GM19238 (cell line): ENCODE results near the gene POLN.
"Not testable (repeated sequence)": the region's sequence is repeated elsewhere in the genome, so short reads cannot be mapped to it uniquely, and the experiment has no call there.

Experiments
- DNase-seq: peaks from one replicate; pipeline ENCODE4 v3.0.0; 2011; ENCODE audit warnings: low spot score; ENCODE audit not compliant: insufficient read length

The POLN gene

DNA sequence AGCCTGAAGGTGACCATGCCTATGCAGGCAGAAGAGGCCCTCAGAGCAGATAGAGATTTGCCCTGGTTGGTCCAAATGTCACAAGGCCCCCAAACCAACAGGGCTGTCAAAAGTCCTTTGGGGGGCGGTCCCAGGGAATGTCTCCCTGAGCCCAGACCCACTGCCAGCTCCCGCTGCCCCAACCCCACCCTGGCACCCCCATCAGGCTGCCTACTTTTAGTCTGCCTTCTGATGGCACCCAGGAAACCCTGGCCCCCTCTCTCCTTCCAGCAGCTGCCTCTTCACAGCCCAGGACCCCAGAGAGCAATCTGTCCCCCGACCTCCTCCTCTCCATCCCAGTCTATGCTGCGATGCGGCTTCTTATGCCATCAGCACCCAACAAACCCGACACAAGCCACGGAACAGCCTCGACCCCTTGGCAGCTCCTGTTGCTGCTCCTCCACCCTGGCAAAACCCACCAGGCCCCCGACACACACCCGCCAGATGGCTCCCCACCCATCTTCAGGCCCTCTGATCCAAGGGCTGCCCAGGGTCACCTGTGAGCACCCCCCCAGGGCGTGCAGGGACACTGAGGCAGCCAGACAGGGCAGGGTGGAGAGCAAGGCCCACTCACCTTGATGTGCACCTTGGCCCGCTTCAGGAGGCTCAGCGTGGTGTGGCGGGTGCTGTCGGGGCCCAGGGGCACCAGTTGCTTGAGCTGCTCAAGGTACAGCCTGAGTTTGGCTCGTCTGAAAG lies 10.0 kb upstream of the POLN start:
- DNase-seq, result peak; percentile 0

DNA sequence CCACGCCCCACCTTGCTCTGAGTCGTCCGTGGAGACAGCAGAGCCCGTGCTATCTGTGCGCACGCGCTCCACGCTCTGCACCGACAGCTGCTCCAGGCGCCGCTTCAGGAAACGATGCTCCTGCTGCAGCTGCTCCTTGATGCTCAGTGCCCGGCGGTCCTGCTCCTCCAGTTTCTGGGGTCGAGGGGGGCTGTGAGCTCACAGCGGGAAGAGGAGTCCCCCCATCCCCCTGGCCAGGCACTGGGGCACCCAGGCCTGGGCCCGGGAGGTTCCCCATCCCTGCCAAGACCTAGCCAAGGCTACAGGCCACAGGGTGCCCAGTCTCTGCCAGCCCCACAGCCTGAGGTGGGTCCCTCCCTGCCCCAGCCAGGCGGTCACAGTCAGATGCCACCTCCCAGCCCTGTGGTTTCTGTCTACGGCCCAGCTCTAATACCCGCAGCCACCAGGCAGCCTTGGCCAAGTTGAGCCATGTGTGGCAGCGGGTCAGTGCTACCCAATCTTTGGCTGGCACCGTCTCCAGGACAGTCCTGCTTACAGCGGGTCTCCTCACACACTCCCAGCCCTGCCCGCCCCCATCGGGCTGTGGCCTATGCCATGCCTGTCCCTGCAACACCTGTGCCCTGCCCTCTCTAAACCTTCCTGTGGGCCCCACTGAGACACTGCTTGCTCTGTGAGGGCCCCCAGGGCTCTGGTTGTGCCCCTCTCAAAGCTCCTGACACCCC lies 9.3 kb upstream of the POLN start:
- peak; percentile 1 for DNase-seq

DNA sequence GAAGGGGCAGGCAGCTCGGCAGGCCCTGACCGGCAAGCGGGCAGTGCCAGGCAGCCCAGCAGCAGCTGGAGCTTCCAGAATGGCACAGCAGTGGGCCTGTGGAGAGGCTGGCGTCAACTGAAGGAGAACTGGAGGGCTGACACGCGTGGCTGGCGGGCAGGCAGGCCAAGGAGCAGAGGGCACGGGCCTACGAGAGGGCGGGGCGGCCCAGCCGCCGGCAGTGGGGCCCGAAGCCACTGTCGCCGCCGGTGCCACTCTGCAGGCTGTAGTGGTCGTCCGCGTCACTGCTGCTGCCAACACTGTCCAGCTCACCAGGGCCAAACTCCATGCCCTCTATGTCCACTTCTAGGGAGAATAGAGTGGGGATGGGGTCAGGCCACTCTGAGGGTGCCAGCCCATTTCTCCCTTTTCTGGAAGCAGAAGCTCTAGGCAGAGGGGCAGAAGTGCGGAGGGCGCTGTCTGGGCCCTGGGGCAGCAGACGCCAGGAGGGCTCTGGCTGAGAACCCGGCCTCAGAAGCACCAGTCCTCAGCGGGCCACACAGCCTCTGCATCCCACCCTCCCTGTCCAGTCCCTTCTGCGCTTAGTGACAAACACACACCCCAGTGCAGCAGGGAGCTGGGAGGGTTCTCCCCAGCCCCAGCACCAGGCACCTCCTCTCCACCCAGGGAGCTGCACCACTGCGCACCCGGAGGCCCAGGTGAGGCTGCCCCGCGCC lies 8.6 kb upstream of the POLN start:
- no peak for DNase-seq

DNA sequence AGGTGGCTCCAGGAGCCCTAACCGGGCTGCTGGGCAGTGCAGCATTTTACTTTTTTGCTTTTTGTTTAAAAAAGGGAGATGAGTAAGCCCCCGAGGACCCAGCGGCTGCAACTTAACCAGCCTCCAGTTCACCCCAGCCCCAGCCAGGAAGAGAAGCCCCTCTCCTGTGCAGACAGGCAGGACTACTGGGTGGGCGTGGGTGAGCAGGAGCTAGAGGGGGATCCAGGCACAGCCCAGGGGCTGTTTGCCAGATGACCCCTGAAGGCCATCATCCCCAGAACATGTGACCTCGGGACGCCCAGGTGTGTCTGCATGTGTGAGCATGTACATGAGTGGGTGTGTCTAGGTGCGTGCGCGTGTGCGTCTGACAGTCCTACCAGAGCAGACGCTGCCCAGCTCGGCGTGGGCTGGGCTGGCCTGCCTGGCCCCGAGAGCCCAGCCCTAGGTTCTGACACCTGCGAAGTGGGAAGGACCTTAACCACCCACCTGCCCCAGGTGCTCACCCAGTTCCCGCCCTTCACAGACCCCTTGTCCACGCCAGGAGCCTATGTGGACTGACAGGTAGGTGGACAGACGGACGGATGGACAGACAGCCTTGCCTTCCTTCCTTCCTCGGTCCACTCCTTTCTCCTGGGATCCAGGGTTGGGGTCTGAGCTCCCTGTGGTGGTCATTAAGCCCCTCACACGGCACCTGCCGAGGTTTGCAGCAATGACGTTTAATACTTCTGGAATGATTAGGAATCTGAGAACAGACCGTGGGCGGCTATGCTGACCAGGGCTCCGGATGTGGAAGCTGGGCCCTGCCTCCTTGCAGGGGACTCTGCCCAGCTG lies 7.8 kb upstream of the POLN start:
- DNase-seq, result peak; percentile 1

DNA sequence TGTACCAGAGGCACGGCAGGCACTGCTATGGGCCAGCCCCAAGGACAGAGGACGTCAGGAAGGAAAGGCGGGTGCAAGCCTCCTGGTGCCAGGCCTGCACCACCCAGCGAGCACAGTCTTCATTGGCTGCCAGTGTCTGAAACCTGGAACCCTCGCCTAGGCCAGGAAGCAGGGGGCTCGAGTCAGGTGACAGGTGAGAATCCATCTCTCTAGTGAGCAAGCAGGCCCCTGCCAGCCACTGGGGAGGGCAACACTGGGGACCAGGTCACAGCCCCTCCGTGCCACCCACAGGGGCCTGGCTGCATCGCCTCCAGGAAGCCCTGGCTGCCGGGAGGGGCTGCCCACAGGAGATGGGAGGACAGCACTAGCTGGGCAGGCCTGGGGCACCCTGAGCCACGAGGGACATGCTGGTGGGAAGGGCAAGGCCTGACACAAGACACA lies 6.9 kb upstream of the POLN start:
- peak; percentile 2 for DNase-seq

DNA sequence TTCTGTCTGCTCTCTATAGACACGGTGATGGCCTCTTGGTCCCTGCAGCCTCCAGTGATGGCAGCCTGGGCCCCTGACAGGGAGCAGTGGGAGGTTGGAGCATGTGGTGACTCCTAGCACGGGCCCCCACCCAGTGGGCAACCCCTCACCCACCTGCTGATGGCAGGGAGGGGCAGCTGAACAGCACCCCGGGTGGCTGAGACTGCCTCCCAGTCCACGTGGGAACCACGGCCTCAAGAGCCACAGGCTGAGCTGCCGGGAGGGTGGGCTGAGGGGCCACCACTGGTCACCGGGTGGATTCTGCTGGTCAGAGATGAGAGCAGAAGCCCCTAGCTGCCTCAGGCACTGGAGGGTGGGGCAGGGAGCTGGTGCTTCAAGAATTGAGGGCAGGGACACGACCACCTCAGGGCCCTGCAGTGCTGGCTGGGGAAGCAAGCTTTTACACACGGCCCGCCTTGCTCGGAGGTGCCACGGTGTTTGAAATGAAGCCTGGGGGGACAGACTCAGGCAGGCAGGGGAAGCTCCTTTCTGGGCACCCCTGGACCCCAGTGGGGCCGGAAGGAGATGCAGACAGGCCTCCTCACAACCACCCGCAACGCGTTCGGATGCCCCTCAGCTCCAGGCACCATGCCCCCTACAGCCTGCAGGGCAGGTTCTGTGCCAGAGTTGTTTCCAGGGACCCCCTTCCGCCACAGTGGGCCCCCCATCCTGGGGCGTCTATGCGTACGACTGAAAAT lies 6.3 kb upstream of the POLN start:
- no peak for DNase-seq

DNA sequence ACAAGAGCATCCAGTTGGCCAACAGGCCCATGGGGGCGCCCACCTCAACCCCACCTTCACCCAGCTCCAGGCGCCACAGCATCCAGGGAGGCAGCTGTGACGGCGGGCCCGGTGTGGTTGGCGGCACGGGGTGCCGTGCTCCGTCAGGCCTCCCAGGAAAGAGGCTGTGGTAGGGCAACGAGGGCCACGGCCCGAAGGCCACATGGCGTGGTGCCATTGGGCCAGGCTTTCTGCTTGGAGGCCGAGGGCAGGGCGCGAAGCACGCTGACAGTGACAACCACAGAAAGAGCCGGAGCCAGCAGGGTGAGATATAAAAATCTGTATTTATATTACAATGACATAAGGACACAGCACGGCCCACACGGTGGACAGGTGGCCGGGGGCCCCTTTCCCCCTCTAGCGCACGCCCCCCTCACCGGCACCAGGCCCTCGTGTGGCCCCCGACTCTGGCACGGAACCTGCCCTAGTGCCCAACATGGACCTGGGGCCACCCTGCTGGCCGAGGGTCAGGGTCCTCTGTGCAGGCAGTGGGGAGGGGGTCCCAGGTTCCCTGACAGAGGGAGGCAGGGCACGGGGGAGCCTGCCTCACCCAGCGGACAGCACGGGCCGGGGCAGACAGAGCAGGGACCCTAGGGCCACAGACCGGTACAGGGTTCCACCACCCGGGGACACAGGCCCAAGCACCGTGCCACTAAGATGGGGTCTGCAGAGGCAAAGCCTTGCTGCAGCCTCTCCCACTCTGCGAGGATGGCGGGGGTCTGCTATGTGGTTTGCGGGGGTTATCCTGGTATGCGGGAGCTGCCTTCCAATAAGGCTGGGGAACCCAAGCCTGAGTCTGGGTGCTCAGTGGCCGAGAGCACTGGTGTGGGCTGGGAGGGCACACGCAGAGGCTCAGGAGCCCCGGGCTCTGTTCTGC lies 5.5 kb upstream of the POLN start:
- peak; percentile 7 for DNase-seq

DNA sequence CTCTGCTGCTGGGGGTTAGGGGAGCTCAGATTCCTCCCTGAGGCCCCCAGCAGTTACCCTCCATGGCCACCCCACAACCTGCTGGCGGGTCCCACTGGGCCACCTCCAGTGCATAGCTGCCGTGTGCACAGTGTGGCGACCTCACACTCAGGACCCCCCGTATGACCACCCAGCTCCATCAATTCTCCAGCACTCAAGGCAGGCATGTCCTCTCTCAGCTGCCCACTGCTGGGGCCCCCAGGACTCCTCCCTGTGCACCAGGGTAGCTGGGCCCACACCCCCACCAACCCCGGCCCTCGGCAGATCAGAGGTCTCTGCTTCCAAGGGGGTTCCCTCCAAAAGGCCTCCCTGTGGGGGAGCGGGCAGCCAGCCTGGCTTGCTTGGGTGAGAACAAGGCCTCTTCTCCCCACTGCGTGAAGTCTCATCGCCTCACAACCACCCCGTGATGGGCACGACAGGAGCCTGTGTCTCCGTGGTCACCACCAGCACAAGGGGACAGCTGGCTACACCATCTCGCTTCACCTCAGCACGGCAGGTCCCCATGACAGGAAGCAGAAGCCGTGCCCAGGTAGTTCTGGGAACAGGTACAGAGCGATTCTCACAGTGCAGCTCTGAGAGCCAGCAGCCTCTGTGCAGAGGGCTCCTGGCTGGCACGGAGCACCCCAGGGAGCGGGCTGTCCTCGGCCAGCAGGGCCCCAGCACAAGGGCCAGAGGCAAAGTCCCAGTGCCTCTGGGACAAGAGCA lies 4.6 kb upstream of the POLN start:
- DNase-seq, result no peak

DNA sequence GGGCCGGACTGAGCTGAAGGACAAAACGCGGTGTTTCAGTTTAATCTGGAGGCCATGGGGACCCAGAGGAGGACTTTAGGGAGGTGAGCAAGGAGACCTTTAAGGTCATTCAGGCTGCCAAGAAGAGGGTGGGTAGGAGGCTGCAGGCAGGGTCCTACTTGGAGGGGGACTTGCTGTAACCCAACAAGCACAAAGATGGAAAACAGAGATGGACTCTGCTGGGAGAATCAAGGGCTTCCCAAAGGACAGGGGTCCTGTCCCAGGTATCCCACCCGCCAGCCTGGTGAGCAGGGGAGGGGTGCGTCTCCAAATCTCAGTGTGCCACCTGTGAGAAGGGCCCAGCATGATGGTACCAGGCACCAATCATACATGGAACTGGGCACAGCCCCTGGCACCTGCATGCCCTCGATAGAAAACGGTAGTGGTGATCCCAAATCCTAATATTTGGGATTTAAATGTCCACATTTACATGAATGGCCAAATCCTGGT lies 3.9 kb upstream of the POLN start:
- peak; percentile 1 for DNase-seq

DNA sequence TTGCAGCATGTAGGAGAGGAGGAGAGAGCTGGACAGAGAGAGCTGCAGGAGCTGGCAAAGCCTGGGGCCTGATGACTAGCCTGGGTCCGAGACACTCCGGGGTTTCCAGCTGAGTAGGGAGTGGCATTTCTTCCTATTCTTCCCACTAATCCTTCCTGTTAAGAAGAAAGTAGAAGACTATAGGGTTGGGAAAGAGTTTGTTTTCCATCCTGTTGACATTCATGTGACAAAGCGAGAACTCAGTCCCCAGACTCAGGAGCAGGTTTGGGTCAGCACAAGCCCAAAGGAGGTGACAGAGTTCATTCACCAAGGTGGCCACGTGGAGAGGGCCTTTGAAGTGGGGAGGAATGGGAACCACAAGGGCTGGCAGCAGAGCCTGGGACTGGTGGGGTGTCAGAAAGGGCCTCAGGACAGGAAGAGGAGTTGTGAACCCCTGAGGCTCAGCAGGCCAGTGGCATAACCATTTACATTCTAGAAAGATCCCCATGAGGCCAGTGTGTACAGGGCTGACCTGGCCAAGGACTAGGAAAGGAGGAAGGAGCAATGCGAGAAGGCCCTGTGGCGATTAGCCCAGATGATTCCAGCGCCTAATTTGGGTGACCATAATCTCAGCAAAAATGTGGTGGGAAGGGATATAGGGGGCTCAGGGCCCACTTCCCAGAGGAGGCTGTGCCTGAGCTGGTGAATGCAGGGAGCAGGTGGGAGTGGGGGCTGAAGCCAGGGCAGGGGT lies 3.3 kb upstream of the POLN start:
- no peak for DNase-seq

DNA sequence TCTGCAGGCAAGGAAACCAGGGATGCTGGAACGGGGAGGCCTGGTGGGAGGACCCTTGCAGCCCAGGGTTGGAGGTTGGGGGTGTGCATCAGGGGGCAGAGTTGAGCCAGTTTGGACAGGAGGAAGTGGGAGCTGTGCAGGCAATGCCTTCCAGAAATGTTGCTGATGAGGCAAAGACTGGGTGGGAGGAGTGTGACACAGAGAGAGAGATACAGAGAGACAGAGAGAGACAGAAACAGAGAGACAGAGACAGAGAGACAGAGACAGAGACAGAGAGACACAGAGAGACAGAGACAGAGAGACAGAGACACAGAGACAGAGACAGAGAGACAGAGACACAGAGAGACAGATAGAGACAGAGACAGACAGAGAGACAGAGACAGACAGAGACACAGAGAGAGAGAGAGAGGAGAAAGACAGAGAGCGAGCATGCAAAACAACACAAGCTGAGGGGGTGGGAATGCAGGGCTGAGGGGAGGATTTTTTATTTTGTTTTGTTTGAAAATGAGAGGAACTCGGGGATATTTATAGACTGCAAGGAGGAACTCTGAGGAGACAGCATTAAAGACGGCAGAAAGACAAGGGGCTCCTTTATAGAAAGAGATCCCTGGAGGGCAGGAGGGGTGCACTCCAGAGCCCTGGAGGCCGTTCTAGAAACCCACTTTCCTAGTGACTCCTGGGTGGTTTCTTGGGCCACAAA lies 1.9 kb upstream of the POLN start:
- no peak for DNase-seq

DNA sequence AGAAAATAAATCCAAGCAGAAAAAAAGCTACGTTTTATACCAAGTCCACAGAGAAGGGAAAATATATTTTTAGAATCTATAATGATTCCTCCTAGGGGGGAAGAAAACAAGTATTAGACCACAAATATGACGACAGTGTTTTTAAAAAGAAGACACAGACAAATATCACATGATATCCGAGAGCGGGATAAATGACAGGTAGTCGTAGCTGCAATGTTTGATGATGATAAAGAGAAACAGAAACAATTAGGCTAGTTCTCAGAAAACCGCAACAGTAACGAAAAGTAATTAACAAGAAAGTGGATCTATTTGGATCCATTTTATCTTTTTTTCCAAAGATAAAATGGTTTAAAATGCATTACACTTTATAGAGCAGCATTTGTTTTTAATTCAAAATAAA lies 918 bp downstream of the POLN start:
- no peak for DNase-seq

DNA sequence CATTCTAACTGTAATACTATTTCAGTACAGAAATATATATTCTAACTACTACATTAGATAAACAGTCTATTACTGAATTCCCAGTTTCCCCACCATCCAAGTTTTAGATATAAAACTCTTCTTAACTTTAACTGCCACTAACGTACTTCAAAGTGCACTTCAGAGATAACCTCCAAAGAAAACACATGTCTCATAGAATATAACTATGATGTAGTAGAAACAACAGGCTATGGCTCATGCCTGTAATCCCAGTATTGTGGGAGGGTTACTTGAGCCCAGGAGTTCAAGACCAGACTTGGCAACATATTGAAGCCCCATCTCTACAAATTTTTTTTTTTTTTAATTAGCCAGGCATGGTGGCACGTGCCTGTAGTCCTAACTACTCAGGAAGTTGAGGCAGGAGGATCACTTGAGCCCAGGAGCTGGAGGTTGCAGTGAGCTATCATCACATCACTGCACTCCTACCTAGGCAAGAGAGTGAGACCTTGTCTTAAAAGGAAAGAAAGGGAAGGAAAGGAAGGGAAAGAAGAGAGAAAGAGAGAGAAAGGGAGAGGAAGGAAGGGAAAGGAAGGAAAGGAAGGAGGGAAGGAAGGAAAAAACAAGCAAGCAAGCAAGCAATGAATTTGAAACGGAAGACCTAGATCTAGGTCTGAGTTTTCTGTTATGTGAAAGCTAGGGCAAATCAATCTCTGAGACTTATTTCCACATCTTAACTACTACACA lies 4.8 kb downstream of the POLN start:
- no peak for DNase-seq

DNA sequence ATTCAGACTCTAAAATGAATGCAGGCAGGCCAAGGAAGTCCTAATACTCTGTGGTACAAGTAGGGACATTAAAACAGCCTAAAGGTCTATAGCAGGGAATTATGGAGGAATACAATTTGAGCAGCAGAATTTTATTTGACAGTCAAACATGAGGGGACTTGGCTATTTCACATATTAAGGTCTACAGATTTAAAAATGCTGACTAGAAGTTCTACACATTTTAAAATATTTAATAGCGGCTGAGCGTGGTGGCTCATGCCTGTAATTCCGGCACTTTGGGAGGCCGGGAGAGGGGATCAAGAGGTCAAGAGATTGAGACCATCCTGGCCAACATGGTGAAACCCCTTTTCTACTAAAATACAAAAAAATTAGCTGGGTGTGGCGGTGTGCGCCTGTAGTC lies 10.8 kb downstream of the POLN start:
- DNase-seq, result no peak

DNA sequence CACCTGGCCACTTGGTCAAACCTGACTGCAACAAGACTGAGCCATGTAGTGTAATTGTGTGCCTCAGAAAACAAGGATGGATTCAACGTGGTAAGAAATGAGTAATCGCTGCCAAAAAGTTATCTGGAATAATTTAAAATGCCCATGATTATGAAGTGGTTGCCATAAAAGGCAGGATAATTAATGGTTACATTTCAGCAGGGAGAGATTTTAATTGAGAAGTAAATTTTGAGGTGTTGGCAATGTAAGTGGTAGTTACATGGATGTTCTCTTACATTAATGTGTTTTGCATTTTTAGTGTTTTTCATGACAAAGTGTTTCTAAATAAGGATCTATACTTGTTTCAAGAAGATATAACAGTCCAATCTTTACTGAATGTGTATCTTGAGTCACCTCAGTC lies 15.7 kb downstream of the POLN start:
- DNase-seq, result no peak

DNA sequence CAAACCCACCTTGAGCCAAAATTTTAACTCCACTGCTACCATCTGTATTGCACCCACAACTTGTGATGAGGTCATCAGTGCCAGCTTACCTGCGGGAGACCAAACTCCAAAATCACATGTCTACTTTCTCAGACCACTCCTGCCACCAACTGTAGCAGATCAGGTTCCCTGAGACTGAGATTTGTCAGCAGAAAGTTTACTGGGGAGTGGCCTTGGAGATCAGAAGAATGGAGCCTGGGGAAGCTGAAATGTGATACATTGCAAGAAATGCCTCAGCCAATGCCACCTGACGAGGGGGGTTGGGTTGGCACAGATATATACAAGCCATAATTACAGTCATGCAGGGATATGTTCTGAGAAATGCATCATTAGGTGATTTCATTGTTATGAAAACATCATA lies 19.1 kb downstream of the POLN start:
- no peak for DNase-seq

DNA sequence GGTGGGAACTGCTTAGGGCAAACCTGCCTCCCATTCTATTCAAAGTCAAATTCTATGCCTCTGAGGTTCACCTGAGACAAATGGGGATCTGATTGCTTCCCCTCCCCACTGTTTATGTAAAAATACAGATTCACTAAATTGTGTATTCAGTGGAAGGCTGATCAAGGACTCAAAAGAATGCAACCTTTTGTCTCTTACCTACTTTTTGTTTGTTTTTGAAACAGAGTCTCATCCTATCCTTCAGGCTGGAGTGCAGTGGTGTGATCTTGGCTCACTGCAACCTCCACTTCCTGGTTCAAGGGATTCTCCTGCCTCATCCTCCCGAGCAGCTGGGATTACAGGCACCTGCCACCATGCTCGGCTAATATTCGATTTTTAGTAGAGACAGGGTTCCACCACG lies 20.5 kb downstream of the POLN start:
- not testable (repeated sequence) for DNase-seq
